T-helper 17 cell (primary cell): ENCODE data around the gene GHRL. TPM values are rescaled to one million over a fixed set of nuclear protein-coding genes. Genes with fewer than 3 reads are reported as not detected.

Source experiments
- ATAC-seq: fragments of 150-1000 bp; cut with Tn5 transposase; 2 replicates; pipeline ENCODE4 v1.10.0; 2021; ENCODE audit warnings: mild to moderate bottlenecking, moderate library complexity
- DNase-seq, 3 donors: peaks; one replicate each; pipeline versions ENCODE4 v3.0.0 to v3.0.0-alpha.2; 2020 to 2021
- H3K9me3 ChIP-seq: one replicate; pipeline ENCODE4 v1.7.0; 2013; ENCODE audit warnings: low read length, mild to moderate bottlenecking; ENCODE audit not compliant: control insufficient read depth, poor library complexity, severe bottlenecking
- H3K27ac Mint-ChIP-seq: one replicate; pipeline ENCODE4 v1.8.0; 2022; ENCODE audit warnings: mild to moderate bottlenecking, moderate library complexity, mixed read lengths
- H3K27me3 Mint-ChIP-seq: one replicate; pipeline ENCODE4 v1.8.0; 2022; ENCODE audit warnings: mixed read lengths
- H3K36me3 Mint-ChIP-seq: one replicate; pipeline ENCODE4 v1.8.0; 2022; ENCODE audit warnings: low read depth, mixed read lengths
- H3K4me1 Mint-ChIP-seq: one replicate; pipeline ENCODE4 v1.8.0; 2022; ENCODE audit warnings: mild to moderate bottlenecking, mixed read lengths
- H3K4me3 Mint-ChIP-seq: one replicate; pipeline ENCODE4 v1.8.0; 2022; ENCODE audit warnings: mild to moderate bottlenecking, moderate library complexity, mixed read lengths
- total RNA-seq, 4 donors: library from RNA in 2 of 4; stranded (reverse) in 2 of 4; gene quantifications; one replicate each; pipeline ENCODE4 v1.2.3 and lab custom pipeline; 2022 to 2026

Gene GHRL
- total RNA-seq, result under 1 TPM; 0.73 to 0.85 TPM
- total RNA-seq (lab: John Stamatoyannopoulos, UW), result 0 to 0.38 reads per million in 2 donors

GRCh38 chr3:10292505-10293419 is at the start of gene GHRL:
Gene GHRL (minus strand): TSS chr3:10292947. CDS start chr3:10290180, 2,767 bp downstream.
- no peak within 1 kb of the TSS for H3K4me3 Mint-ChIP-seq
- H3K27me3 Mint-ChIP-seq, result no peaks in the 10 kb centered on the region
- H3K36me3 Mint-ChIP-seq, result peaks cover 5% of the 10 kb centered on the region
- no peaks in the 10 kb centered on the region for H3K9me3 ChIP-seq
- ATAC-seq (peak; percentile 76), DNase-seq (no peak)
- peak within 1 kb of the TSS; percentile 91 for H3K27ac Mint-ChIP-seq
- H3K4me1 Mint-ChIP-seq, result peaks cover 11% of the 10 kb centered on the region

- Mint-ChIP-seq H3K4me3 (no peak overlapping the region), H3K27ac (no peak overlapping the region)
- ATAC-seq, result no peak
Observed at GRCh38 chr3:10341901-10342398, 49.2 kb upstream of the GHRL start.

GRCh38 chr3:10340476-10340875 is 47.7 kb upstream of the GHRL start:
- no peaks in the 10 kb centered on the region for H3K36me3 Mint-ChIP-seq
- H3K4me3 Mint-ChIP-seq, result no peak overlapping the region
- H3K4me1 Mint-ChIP-seq, result peaks cover 9% of the 10 kb centered on the region
- no peak for ATAC-seq
- no peak overlapping the region for H3K27ac Mint-ChIP-seq
- H3K27me3 Mint-ChIP-seq, result peaks cover 11% of the 10 kb centered on the region
- DNase-seq, result no peak
- no peaks in the 10 kb centered on the region for H3K9me3 ChIP-seq

More at GRCh38 chr3:10341901-10342398, 49.2 kb upstream of the GHRL start:
- DNase-seq, result no peak
- no peaks in the 10 kb centered on the region for H3K9me3 ChIP-seq
- Mint-ChIP-seq H3K36me3 (no peaks in the 10 kb centered on the region), H3K27me3 (peaks cover 11% of the 10 kb centered on the region), H3K4me1 (peaks cover 6% of the 10 kb centered on the region)

GRCh38 chr3:10340046-10340445 is 47.3 kb upstream of the GHRL start:
- peaks cover 11% of the 10 kb centered on the region for H3K4me1 Mint-ChIP-seq
- H3K27ac Mint-ChIP-seq, result no peak overlapping the region
- H3K9me3 ChIP-seq, result no peaks in the 10 kb centered on the region
- DNase-seq, result no peak
- H3K4me3 Mint-ChIP-seq, result no peak overlapping the region
- H3K27me3 Mint-ChIP-seq, result peaks cover 11% of the 10 kb centered on the region
- no peak for ATAC-seq
- no peaks in the 10 kb centered on the region for H3K36me3 Mint-ChIP-seq

GRCh38 chr3:10339376-10339955 is 46.7 kb upstream of the GHRL start:
- Mint-ChIP-seq H3K27ac (no peak overlapping the region), H3K27me3 (peaks cover 11% of the 10 kb centered on the region), H3K36me3 (no peaks in the 10 kb centered on the region), H3K4me3 (no peak overlapping the region), H3K4me1 (peaks cover 15% of the 10 kb centered on the region)
- no peaks in the 10 kb centered on the region for H3K9me3 ChIP-seq
- ATAC-seq (no peak), DNase-seq (no peak)

GRCh38 chr3:10338591-10339353 is 46.0 kb upstream of the GHRL start:
- Mint-ChIP-seq H3K4me3 (no peak overlapping the region), H3K27me3 (peaks cover 10% of the 10 kb centered on the region), H3K4me1 (peaks cover 10% of the 10 kb centered on the region), H3K36me3 (no peaks in the 10 kb centered on the region), H3K27ac (no peak overlapping the region)
- DNase-seq, result no peak
- ATAC-seq, result no peak
- no peaks in the 10 kb centered on the region for H3K9me3 ChIP-seq

GRCh38 chr3:10338164-10338470 is 45.4 kb upstream of the GHRL start:
- ATAC-seq (no peak), DNase-seq (no peak)
- no peak overlapping the region for H3K27ac Mint-ChIP-seq
- no peak overlapping the region for H3K4me3 Mint-ChIP-seq
- peaks cover 8% of the 10 kb centered on the region for H3K4me1 Mint-ChIP-seq
- H3K9me3 ChIP-seq, result no peaks in the 10 kb centered on the region
- H3K27me3 Mint-ChIP-seq, result peaks cover 9% of the 10 kb centered on the region
- no peaks in the 10 kb centered on the region for H3K36me3 Mint-ChIP-seq

GRCh38 chr3:10337323-10338163 is 44.8 kb upstream of the GHRL start:
- Mint-ChIP-seq H3K27ac (no peak overlapping the region), H3K4me1 (peaks cover 8% of the 10 kb centered on the region), H3K36me3 (no peaks in the 10 kb centered on the region), H3K27me3 (peaks cover 10% of the 10 kb centered on the region), H3K4me3 (no peak overlapping the region)
- ATAC-seq (no peak), DNase-seq (no peak)
- H3K9me3 ChIP-seq, result no peaks in the 10 kb centered on the region

- Mint-ChIP-seq H3K27ac (no peak overlapping the region), H3K27me3 (peaks cover 18% of the 10 kb centered on the region)
- no peak for ATAC-seq
Observed at GRCh38 chr3:10336761-10337160, 44.0 kb upstream of the GHRL start.

GRCh38 chr3:10335871-10336622 is 43.3 kb upstream of the GHRL start:
- no peak for ATAC-seq
- no peak overlapping the region for H3K27ac Mint-ChIP-seq
- H3K36me3 Mint-ChIP-seq, result no peaks in the 10 kb centered on the region
- peaks cover 20% of the 10 kb centered on the region for H3K27me3 Mint-ChIP-seq
- DNase-seq, result no peak
- H3K9me3 ChIP-seq, result no peaks in the 10 kb centered on the region
- no peak overlapping the region for H3K4me3 Mint-ChIP-seq
- peaks cover 8% of the 10 kb centered on the region for H3K4me1 Mint-ChIP-seq

More at GRCh38 chr3:10336761-10337160, 44.0 kb upstream of the GHRL start:
- Mint-ChIP-seq H3K4me1 (peaks cover 8% of the 10 kb centered on the region), H3K4me3 (no peak overlapping the region), H3K36me3 (no peaks in the 10 kb centered on the region)
- H3K9me3 ChIP-seq, result no peaks in the 10 kb centered on the region
- no peak for DNase-seq

- ATAC-seq (peak; percentile 33), DNase-seq (no peak)
- Mint-ChIP-seq H3K4me3 (no peak overlapping the region), H3K27me3 (peaks cover 22% of the 10 kb centered on the region), H3K36me3 (no peaks in the 10 kb centered on the region), H3K27ac (no peak overlapping the region), H3K4me1 (peaks cover 8% of the 10 kb centered on the region)
- no peaks in the 10 kb centered on the region for H3K9me3 ChIP-seq
Observed at GRCh38 chr3:10335190-10335738, 42.5 kb upstream of the GHRL start.

GRCh38 chr3:10334459-10334858 is 41.7 kb upstream of the GHRL start:
- Mint-ChIP-seq H3K4me1 (peaks cover 9% of the 10 kb centered on the region), H3K36me3 (peaks cover 2% of the 10 kb centered on the region), H3K27me3 (peaks cover 25% of the 10 kb centered on the region), H3K27ac (no peak overlapping the region), H3K4me3 (no peak overlapping the region)
- H3K9me3 ChIP-seq, result no peaks in the 10 kb centered on the region
- DNase-seq (no peak), ATAC-seq (no peak)
